Hematopoietic multipotent progenitor cell treated with erythropoietin and hydrocortisone succinate and interleukin-3 and kit ligand, for 6 days (in vitro differentiated cells): Measurements from ENCODE around the gene RTL5.

Source experiments
- DNase-seq: peaks from one replicate; pipeline ENCODE4 v3.0.0-alpha.2; 2015

RTL5 gene

DNA sequence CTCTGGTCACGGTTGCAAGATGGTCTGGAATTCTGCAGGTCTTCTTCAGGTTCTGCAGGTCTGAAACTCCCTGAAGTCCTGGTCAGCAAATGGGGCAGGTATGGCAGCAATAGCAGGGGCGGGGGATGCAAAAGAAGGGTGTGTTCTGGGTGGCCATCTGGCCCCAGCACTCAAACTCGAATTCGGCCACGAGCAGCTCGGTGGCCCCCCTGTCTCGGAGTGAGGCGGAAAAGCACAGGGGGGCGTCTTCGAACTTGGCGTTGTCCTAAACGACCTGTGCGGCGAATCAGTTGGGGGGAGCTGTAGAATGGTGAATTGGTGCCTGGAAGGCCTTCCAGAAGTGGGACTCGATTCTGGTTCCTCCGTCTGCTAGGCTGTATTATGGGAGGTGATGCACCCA, 2.1 kb downstream of the RTL5 start:
- DNase-seq, result no peak

DNA sequence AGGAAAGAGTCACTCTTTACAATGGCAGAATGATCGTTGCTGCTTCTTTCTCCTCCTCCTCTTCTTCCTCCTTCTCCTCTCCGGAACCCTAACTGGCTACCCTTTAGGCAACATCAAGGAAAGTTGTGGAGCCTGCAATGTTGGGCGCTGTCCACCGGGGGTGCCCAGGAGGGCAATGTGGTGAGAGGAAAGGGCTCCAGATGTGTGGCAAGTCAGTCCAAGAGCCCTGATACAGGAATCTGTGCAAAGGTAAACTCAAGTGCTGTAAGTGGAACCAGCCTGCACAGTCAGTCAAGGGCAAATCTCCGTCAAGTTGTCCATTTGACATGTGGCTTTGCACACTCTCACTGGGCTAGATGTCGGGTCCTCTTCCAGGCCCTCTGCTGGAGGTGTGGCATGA, 2.8 kb downstream of the RTL5 start:
- peak; percentile 43 for DNase-seq

DNA sequence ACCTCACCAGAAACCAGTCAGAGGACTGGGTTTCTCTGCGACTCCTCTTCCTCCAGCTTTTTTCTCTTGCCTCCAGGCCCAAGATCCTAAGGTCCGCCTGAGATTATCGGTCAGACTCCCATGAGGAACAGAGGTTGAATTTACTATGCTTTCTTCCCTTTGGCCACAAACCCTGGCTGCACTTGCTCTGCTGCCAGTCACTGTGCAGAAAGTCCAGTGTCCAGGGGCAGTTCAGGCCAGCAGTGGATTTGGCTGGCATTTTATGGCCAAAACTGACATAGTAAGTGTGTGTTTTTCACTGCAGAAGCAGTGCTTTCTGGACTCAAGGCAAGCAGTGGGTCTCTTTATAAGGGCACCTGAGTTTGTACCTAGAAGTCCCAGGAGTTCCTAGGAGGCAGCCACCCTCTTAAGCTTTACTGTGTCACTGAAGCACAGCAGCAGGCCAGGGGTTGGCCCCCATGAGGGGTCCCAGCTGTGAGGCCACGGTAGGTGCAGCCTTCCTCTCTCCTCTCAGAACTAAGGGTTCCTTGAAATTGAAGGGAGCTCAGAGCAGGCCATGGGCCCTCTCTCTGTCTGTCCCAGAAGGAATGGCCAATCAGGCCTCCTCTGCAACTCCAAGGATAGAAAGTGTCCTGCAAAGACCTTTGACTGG, 3.4 kb downstream of the RTL5 start:
- no peak for DNase-seq

DNA sequence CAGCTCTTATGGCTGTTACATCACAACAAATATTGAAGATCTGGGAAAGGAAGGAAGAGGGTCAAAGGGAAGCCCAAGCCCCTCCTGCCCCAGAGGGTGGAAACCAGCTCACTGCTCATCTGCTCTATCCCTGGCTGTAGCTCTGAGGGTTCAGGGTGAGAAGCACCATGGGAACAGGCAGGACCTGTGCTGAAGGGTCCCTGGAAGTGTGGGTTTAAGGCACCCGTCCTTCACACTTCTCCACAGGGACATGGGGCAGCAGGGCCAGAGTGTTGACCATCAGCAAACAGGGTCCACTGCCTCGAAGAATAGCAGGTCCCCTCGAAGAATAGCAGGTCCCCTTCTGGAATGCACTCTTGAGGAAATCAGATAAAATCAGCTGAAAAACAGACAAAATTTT, 4.4 kb downstream of the RTL5 start:
- DNase-seq, result no peak

DNA sequence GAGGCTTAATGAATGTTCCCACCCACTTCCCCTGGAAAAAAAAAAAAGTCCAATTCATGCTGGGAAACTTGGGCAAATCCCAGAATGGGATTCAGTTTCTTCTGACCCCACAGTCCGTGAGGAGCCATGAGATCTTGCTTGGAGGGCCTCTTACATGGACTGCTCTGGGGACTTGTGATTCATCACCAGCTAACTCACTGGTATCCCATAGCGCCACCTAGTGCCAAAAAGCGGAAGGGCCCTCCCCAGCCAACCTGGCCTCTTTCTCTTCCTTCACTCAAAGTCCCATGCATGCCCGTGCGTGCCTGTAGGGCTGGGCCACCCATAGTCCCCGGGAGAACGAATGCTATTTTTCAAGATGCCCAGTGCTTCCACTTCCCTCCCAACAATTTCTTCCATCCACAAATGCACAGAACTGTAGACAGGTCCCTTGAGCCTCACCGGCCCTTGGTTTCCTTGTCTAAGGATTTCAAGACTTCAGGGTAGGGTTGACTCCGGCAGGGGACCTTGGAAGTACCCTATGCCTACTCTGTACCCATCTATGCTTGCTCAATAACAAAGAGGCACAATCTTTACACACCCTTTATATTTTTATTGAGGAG, 5.1 kb downstream of the RTL5 start:
- DNase-seq, result peak; percentile 78

DNA sequence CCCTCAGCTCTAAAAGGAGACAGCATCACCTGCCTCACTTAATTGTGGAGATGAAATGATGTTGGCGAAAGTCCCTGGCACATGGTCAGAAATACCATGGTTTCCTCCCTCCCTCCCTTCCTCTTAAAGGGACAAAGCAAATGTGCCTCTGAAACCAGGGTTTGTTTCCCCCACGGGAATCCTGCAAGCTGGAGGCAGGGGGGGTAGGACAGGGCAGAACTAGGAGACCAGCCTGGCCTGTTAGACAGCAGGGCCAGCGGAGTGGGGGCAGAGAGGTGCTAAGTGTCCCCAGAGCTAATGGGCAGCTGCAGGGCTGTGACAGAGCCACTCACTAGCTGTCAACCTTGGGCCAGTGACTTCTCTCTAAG, 5.7 kb downstream of the RTL5 start:
- no peak for DNase-seq

DNA sequence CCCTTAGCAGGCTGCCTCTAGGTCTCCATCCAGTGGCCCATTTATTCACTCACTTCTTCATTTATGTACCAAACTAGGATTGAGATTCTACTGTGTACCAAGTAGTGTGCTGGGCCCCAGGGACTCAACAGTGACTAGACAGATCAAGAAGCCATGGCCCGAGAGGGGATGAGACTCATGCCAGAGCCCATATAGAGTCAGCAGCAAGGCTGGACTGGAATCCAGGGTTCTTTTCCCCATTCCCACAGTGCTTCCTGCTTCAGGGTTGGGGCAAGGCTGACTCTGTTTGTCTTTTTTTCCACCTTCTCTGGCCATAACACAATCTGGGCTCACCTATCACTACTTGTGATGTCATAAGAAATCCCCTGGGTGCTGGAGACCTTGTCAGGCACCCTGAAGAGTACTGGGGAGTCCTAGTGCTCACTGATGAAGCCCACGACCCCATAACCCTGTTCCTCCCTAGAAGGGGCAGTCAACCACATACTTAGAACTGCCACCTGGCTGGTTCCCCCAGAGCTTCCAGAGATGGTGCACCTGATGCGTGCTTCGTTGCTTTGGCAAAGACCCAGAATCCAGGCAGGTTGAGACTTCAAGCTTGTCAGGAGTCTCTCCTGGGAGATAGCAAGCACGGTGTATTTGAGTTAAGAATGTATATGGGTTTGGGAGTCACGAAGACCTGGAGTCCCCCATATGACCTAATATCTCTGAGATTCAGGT, 6.2 kb downstream of the RTL5 start:
- DNase-seq, result no peak

DNA sequence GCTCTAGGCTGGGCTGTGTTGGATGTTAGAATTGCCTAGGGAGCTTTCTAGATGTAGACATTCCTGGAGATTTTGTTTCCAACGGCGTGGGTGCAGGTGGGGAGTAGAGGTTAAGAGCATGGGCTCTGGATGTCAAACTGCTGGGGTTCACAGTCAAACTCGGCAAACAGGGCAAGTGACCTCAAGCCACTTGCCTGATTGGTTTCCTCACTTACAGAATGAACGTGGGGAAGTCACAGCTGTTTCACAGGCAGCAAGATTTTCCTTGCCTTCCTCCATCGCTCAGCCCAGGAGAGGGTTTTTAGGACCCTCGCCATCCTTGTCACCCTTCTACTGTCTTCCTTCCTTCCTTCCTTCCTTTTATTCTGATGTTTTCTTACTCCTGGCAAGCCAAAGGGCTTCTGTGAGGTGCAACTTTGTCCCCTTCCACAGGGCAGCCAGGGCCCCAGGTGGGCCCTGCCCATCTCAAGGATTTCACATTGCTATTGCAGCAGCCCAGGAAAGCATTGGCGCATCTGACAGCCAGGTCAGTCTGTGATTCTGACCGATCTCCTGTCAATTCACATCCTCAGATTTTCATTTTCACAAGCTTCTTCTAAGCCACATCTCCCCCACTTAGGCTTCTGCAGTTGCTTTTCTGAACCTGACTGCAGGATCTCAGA, 7.0 kb downstream of the RTL5 start:
- DNase-seq, result no peak

DNA sequence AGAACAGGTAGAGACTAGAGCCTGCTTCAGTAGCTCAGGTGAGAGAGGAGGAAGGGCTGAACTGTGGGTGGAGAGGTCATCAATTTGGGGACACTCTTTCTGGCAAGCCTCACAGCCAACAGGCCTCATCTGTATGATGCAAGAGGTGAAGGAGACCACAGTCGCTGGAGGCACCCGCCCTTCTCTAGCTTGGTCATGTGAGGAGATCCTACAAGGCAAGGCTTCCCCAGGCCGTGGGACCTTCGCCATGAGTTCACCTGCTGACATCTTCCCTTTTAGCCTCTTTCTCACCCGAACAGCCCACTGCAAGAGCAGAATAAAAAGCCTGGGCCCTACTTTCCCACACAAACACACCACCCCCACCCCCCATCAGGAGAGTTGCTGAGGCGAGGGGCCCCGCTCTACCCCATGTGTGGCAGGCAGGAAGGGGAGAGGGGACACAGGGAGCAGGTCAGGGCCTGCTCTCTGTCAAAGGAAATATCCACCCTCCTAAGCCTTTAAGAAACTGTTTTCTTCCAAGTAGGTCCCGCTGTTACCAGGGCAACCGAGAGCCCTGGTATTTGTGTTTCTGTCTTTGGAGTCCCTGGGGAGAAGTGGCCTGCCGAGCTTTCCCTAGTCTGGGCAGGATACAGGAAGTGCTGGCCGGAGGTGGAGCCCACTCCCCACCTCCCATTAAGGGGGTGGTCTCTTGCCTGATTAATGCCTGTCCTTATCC, 8.1 kb downstream of the RTL5 start:
- DNase-seq, result peak; percentile 47

DNA sequence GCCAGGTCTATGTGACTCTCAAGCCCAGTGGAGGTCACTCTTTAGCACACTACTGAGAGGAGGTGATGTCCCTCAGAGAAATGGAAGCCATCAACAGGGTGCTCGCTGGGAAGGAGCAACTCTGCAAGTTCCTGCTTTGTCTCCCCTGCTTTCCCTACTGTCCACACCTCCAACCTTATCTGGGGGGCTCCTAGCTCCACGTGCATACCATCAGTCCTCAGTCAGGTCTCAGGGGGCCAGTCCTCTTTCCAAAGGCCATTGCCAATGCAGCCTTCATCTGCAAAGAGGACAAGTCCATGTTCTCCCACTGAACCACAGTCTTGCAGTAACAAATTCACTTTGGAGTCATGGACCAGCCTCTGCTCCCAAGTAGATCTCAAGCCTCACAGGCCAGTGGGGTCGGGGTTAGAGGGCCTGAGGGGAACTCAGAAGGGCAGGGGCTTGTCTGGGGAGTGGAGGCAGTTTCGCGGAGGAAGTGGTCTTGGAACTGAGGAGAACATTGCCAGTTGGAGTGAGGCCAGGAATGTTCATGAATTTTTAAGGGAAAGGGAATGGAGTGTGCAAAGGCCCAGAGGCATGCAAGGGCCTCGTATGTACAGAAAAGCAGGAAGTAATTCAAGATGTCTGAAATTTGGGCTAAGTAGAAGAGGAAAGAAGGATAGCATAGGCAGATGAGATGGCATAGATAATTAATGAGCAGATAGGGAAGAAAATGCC, 8.9 kb downstream of the RTL5 start:
- DNase-seq, result no peak

DNA sequence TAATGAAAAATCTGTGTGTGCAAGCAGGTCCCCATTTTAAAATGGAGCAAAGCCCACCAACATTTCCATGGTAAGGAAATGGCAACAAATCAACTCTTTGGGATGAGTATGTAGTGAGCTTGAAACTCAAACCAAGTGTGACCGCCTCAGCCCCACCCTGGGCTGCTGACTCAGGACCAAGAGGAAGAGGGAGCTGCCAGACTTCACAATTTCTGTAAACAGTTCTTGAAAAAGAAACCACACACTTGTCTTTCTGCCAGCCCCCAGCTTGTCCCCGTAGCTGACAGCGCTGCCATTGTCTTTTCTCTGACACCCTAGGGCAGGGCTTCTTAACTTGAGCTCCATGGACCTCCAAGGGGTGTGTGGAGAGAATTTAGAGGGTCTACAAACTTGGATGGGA, 10.3 kb downstream of the RTL5 start:
- DNase-seq, result peak; percentile 81

DNA sequence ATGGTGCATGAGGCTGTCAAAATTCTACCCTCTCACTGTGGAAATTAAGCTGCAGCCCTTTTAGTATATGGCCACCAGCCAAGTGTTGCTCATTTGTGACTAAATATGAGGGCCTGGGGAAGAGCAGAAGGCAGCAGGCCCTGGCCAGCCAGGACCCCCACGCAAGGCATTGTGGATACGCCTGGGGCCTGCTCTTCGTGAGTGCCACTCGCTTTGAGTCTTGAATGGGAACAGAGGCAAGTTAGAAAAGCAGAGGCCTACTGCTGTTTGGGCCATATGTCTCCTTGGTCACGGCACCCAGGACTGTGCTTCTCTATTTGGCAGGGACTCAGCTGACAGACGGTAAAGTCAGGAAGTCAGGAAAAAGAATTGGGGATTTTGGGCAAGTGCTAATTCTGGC, 10.9 kb downstream of the RTL5 start:
- DNase-seq, result no peak

DNA sequence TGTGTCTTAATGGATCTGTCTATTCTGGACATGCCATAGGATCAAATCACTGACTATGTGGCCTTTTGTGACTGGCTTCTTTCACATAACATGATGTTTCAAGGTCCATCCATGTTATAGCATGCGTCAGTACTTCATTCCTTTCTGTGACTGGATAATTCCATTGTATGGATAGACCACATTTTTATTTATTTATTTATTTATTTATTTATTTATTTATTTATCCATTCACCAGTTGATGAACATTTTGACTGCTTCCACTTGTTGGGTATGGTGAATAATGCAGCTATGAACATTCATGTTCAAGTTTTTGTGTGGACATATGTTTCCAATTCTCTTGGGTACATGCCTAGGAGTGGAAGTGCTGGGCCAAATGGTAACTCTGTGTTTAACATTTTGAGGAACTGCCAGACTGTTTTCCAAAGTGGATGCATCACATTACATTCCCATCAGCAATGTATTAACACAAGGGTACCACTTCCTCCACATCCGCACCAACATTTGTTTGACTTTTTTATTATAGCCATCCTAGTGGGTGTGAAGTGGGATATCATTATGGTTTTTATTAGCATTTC, 14.0 kb downstream of the RTL5 start:
- no peak for DNase-seq

DNA sequence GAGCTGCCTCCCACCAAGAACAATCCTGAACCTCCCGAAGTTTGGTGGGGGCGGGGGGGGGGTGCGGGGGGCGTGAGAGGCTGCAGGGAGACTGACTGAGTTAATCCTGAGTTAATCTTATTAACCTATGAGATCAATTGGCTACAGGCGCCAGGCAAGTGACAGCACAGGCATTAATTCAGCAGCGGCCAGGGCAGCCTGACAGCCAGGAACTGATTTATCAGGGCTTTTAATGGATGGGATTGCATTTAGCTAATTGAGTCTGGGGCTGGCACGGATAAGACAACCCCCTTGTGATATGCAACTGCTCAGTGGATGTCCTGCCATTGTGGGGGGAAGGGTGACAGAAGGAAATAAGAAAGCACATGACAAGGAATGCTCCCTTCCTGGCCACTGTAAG, 16.3 kb downstream of the RTL5 start:
- no peak for DNase-seq

DNA sequence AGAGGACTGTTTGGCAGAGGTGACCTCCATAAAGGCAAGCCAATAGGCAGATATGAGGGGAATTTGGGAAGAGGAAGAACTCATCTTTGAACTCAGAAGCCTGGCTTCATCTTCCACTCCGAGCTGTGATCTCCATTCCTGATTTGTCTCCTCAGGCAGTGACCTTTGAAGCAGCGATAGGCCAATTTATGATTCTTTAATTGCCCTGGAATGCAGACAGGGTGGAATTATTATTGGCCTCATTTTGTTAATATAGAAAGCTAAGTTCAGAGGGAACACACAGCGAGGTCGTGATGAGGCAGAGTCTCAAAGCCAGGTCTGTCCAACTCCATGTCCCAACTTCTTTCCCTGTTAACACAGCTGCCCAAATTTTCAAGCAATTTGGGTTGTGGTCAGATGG, 16.9 kb downstream of the RTL5 start:
- DNase-seq, result no peak

DNA sequence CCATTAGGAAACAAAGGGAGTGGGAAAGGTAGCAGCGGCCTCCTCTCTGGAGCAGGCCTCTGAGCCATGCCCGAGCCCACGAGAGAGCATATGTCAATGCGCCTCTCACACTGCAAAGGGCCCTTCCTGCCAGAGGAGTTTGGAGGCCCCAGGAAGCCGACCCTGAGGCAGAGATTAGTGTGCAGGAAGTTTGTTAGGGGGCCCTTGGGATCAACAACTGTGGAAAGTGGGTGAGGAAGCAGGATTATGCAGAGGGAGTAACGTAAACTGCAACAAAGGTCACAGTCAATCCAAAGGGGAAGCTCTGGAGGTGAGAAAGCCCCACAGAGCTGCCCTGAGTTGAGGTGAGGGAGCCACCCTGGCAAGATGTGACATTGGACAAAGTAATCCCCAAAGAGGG, 17.4 kb downstream of the RTL5 start:
- DNase-seq, result no peak

DNA sequence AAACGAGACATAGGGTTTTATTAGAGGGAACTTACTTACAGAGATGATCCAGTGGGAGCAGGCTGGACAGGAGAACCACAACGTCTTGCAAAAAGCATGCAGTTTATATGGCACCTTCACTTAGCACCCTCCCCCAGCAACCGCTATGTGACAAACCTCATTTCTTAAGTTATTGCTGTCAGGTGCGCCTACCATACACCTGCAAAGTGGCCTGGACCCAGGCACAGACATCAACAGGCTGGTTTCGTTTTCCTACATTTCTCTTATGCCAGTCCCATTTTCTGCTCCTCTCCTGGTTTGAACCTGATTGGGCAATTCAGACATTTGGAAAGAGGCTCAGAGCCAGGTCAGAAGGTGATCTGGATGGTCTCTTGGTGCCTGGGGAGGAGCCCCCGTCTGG, 18.3 kb downstream of the RTL5 start:
- DNase-seq, result no peak

DNA sequence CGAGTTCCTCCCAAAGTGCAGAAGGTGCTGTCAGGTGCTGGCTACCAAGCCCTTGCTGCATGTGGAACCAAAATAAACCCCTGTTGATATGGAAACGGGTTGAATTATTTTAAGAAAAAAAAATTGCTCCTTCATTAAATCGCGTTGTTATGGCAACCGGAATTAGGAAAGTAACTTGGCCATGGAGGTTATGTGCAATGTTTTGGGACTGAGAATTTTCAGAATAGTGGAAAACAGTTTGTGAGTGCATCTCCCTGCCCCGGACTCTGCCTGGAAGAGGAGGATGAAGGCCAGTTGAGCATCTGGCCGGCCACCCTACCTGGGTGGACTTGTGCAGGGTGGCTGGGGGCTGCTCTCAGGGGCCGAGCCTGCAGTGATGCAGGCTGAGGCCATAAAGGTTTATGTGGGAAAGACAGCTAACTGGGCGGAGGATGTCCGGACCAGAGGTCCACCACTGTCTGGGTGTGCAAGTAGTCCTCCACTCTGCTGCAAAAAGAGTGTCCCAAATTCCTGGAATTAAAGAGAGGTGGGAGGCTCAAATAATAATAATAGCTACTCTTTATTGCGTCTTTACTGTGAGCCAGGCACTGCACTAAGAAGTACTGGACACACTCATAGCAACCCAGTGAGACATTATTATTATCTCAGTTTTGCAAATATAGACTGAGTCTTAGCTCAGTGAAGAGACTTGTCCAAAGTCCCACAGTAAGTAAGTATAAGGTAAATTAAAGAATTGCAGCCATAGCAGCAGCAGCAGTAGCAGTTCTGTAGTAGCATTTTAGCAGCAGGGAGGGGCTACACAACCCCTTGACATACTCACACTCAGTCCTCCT, 20.6 kb downstream of the RTL5 start:
- DNase-seq, result no peak

DNA sequence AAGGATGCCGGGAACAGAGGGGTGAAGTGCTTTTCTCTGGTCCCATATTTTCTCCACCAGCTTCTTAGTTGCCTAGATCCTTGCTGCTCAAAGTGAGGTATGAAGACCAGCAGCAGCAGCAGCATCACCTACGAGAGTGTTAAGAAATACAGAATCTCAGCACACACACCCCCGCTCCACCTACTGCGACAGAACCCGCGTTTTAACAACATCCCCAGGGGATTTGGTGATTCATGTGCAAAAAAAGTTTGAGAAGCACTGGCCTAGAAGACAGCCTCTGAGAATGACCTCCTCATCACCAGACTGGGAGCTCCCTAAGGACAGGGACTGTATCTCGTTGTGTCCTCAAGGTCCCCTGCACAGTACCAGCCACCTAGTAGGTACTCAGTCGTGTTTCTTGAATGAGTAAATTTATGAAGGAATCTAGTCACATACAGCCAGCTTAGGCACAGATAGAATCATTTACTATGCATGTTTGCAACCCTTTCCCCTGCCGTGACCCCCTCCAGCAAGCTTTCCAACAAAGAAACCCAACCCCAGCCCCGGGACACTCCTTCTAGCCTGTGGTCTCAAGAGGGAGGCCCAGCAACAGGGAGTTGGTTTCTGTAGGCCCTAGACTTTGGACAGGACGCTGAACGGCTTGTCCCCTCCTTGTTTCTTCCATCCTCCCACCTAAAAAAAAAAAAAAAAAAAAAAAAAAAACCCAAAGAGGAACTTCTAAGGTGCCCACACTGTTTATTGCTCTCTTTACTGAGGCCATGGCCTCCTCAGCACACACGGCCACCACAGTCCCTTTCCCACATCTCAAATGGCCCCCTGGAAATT, 21.5 kb downstream of the RTL5 start:
- no peak for DNase-seq

DNA sequence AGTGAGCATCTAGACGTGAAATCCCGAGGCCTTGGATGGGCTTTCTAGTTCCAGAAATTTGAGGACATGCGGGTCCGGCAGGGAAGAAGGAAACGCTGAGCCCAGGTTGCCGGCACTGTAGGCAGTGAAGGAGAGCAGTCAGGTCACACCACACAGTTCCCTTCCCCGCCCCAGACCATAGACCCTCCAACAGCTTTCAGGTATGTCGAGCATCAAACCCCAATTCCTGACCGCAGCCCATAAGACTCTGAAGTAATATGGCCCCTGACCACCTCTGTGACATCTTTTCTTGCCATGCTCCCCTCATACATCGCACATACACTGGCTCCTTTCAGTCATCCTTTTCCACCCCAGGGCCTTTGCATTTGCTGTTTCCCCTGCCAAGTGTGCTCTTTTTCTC, 23.0 kb downstream of the RTL5 start:
- DNase-seq, result no peak
